SU-DHL-6 (cell line): ENCODE measurements around the gene RNU1-4.
"Not testable (repeated sequence)": the region's sequence is repeated elsewhere in the genome, so short reads cannot be mapped to it uniquely, and the experiment has no call there.

Experiments
- EZH2phosphoT487 ChIP-seq: fragments of 200-600 bp; sonication (generic), shearing (Covaris generic); conservative IDR thresholded peaks from 2 replicates; pipeline ENCODE4 v1.6.1; 2018; ENCODE audit warnings: mild to moderate bottlenecking, antibody characterized with exemption, low read length, moderate library complexity, mixed read lengths
- TF ChIP-seq, protein P1 (sequence below): fragments of 200-600 bp; sonication (generic); IDR thresholded peaks from one replicate; pipeline ENCODE4 v1.5.1; 2017; ENCODE audit warnings: antibody characterized with exemption, mild to moderate bottlenecking, low read length, moderate library complexity; ENCODE audit not compliant: insufficient read depth, poor library complexity, severe bottlenecking

DNA sequence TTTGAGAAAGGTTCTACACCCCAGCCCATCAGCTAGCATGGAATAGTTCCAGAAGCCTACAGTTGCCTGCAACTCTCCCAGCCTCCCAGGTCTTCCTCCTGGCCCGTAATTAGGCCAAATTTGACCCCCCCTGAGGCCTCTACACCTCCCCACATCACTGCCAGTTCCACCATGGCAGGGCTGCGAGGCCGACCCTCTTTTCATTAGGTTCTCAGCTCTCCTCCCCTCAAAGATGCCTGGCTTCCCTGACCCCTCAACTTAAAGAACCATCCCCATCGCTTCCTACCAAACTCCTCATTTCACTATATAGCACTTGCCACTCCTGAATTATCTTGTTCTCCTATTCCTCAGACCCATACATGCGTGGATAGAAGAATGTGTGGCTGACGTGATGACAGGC, 27.3 kb upstream of the RNU1-4 start:
- not testable (repeated sequence) for TF ChIP-seq EZH2phosphoT487
- TF ChIP-seq, protein P1, sequence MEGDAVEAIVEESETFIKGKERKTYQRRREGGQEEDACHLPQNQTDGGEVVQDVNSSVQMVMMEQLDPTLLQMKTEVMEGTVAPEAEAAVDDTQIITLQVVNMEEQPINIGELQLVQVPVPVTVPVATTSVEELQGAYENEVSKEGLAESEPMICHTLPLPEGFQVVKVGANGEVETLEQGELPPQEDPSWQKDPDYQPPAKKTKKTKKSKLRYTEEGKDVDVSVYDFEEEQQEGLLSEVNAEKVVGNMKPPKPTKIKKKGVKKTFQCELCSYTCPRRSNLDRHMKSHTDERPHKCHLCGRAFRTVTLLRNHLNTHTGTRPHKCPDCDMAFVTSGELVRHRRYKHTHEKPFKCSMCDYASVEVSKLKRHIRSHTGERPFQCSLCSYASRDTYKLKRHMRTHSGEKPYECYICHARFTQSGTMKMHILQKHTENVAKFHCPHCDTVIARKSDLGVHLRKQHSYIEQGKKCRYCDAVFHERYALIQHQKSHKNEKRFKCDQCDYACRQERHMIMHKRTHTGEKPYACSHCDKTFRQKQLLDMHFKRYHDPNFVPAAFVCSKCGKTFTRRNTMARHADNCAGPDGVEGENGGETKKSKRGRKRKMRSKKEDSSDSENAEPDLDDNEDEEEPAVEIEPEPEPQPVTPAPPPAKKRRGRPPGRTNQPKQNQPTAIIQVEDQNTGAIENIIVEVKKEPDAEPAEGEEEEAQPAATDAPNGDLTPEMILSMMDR = not testable (repeated sequence)
